Measurements from ENCODE around the gene NEURL1.

DNA sequence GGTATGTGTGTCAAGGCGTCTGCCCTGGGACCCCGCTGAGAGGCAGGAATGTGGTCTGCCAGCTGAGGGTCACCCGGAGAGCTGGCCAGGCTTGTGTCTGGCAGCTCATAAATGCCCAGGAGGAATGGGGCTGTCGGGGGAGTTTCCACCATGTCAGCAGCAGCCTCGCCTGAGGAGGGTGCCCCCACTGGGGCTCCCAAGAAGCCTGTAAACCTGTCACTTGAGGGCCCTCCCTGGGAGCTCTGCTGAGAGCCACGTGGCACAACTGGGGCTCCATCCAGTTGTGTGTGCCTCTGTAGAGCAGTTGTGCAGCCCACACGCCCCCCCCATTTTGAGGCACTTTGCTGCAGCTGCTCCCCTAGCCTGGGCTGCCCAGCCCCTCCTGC, 70.6 kb downstream of the NEURL1 start:
- TF ChIP-seq, protein P1, sequence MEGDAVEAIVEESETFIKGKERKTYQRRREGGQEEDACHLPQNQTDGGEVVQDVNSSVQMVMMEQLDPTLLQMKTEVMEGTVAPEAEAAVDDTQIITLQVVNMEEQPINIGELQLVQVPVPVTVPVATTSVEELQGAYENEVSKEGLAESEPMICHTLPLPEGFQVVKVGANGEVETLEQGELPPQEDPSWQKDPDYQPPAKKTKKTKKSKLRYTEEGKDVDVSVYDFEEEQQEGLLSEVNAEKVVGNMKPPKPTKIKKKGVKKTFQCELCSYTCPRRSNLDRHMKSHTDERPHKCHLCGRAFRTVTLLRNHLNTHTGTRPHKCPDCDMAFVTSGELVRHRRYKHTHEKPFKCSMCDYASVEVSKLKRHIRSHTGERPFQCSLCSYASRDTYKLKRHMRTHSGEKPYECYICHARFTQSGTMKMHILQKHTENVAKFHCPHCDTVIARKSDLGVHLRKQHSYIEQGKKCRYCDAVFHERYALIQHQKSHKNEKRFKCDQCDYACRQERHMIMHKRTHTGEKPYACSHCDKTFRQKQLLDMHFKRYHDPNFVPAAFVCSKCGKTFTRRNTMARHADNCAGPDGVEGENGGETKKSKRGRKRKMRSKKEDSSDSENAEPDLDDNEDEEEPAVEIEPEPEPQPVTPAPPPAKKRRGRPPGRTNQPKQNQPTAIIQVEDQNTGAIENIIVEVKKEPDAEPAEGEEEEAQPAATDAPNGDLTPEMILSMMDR (IDR thresholded peaks at IDR 0.05): no peak
- TF ChIP-seq POLR2A (IDR thresholded peaks at IDR 0.05): no peak

All from vagina (tissue), 2 donors.